Ramos (cell line): Measurements from ENCODE around the gene BLTP3B.

Experiments used
- in situ Hi-C: fragments of 300-500 bp; cut with MboI; formaldehyde crosslinking; loops from one replicate; pipeline ENCODE4 v1.14.3; 2022; ENCODE audit warnings: low sequenced_read_pairs; ENCODE audit not compliant: unreplicated experiment

Gene BLTP3B

DNA sequence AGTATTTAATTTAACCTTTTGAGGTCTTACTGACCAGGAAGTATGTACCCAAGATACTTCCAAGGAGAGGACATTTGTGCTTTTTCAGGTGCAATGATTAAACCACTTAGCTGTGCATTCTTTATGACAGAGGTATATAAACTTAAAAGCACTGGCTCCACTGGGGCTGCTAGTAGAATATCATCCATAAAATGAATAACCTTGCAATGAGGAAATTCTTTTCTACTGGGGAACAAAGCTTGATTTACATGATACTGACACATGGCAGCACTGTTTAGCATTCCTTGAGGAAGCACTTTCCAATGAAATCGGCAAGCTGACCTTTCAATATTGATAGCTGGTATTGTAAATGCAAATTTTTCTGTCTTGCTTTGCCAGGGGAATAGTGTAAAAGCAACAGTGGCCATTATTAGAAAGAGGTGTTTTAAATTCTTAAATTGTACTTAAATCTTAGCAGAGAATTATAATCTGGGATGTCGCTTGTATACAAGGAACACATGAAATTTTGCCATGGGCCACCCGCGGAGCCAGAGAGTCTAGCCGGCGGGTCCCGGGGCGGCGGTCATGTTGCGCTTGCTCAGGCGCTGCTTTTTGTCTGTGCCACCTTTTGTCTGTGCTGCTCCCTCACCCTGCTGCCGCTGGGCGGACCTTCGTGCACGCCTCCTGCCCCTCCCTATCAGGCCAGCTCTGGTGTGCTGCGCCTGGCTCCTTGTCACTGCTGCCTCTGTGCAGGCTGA lies 20.9 kb upstream of the BLTP3B start:
- in situ Hi-C loops: no loop called here

GRCh38 chr12:100159391-100160104 lies 16.9 kb upstream of the BLTP3B start:
- in situ Hi-C loops: no loop called here

GRCh38 chr12:100158535-100158934 lies 15.9 kb upstream of the BLTP3B start:
- in situ Hi-C loops: no loop called here

- in situ Hi-C loops: no loop called here
These were observed 14.8 kb upstream of the BLTP3B start for GRCh38 chr12:100157427-100157821.

DNA sequence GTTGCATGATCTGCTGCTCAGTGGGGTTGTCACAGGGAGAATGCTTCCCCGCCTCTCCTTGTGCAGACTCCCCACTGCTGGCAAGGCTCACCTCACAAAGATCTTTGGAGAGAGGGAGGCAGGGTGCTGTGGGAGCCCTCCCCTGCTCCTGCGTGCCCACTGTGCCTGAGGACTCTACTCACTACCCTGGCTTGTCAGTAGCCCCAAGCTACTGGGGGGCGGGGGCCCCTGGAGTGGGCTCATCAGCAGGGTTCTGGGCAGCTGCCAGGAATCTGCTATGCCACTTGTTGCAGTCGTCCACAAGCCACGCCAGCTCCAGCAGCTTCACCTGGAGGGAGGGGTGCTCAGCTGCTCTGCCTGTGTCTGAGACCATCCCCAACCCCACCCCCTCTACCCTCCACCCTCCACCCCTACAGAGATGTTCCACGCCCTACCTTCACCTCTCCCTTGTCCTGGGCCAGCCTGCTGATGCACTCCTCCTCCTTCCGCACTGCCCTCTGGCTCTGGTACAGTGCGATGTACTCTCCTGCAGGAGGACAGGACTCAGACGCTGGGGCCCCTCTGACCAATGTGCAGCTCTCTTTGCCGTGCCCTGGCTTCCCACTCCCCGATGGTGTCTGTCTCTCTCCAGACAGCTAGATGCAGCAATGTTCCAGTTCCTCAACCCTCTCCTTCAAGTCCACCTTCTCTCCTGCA lies 14.2 kb upstream of the BLTP3B start:
- in situ Hi-C loops: no loop called here

DNA sequence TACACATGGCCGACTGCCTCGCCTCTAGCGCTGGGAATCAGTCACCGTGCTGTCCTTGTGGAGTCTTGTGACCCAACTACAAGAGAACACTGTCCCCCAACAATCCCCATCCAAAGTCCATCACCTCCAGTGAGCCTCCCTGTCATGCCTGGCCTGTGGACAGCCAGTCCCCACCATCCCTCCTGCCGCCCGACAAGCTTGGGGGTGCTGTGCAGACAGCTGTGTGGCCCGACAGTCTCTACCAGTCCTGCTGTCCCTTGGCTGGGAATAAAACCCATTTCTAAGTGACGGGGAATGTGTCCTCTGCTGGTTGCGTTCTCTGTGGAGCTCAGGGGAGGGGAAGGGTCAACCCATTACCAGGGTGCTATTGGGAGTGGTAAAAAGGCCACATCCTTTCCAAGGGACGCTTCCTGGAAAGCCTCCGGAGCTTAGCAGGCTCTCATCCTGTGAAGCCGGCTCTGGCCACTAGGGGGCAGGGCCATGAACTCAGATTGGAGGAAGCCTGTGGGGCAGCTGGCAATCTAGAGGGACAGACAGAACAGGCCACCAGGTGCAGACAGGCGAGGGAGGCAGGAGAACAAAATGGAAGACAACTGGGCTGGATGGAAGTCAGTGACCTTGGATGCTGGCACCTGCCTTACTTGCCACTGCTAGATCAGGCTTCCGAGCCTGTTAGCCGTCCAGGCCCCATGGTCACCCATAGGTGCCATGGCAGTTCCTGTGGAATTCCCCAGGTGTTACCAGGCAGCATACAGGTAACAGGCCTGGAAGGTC lies 12.0 kb upstream of the BLTP3B start:
- in situ Hi-C loops: no loop called here

- in situ Hi-C loops: no loop called here
These were observed 10.5 kb upstream of the BLTP3B start for GRCh38 chr12:100153131-100153530.

DNA sequence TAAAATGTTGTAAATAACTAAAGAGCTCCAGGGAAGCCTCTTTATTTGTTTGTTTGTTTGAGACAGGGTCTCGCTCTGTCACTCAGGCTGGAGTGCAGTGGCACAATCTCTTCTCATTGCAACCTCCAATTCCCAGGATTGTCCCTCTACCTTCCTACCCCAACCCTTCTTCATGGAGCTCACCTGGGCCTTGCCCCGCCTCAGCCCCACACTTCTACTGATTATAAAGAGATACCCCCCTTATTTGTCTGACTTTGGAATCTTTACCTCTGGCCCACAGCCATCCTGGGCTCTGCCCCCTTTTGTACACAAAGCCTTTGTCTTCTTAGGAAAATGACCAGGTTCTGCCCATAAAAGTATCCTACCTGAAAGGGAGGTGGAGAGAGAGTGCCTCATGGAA lies 9.1 kb upstream of the BLTP3B start:
- in situ Hi-C loops: no loop called here

DNA sequence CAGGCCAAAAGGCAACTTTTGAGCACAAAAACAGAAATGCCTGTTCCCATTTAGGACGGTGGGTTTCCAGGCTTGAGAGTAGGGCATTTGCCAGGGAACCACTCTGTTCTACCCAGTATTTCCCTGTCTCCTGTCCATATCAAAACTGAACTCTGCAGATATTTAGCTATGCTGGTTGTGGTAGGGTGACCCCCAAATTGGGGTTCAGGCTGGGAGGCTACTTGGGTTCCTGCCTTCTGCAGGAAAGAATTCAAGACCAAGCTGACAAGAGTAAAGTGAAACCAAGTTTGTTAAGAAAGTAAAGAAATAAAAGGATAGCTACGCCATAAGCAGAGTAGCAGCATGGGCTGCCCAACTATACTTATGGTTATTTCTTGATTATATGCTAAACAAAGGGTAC lies 3.6 kb upstream of the BLTP3B start:
- in situ Hi-C loops: no loop called here

GRCh38 chr12:100145643-100146042 lies 3.0 kb upstream of the BLTP3B start:
- in situ Hi-C loops: no loop called here

- in situ Hi-C loops: no loop called here
These were observed 450 bp downstream of the BLTP3B start for GRCh38 chr12:100141998-100142850.

DNA sequence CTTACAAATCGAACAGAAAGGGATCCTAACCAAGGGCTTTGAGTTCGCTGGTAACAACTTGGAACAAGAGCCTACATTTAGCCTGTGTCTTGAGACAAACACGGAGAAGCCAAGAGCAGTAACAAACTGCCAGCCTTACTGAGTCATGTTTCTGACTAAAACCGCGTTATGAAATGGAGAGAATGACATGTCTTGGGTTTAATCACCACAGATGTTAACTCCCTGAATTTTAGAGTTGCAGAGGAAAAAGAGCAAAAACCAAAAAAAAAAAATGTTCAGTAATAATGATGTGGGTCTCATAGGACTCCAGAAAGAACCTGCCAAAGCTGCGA lies 1.0 kb downstream of the BLTP3B start:
- in situ Hi-C loops: no loop called here

DNA sequence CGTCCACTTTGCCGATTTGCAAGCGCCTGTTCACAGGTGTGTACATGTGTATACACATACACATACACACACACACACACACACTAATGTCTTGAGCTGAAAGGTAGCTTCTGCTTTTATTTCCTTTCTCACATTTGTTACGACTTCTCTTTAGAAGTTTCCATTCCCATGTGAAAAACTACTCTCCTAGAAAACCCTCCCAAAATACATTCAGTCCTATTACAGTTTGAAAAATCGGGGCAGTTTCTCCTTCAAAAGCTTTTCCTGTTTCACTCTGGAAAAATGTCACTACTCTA lies 3.9 kb downstream of the BLTP3B start:
- in situ Hi-C loops: no loop called here

DNA sequence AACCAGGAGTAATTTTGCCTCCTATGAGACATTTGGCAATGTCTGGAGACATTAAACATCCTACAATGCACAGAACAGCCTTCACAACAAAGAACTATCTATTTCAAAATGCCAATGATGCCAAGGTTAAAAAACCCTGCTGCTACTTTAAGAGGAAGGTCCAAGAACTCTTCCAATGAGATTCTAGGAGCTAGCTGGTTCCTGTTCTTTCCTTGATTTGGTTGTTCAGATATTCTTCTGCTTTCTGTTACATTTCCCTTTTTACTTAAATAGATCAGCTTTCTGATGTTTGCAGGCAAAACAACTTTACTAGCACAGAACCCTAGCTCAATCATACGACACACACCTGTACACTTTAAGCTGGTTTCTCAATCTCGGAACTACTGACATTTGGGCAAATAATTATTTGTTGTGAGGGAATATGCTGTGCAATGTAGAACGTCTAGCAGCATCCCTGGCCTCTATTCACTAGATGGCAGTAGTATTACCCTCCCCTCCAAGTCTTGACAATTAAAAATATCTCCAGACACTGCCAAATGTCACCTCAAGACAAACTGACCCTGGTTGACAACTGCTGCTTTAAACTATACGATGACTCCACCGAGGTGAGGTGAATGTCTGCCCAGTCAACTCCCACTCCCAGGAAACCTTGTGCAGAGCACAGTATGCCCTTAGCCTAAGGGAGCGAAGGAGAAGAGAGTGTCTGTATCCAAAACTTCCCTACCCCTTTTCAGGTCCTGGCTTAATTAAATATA lies 4.4 kb downstream of the BLTP3B start:
- in situ Hi-C loops: no loop called here

GRCh38 chr12:100133200-100133599 lies 9.5 kb downstream of the BLTP3B start:
- in situ Hi-C loops: no loop called here

GRCh38 chr12:100128512-100128908 lies 14.2 kb downstream of the BLTP3B start:
- in situ Hi-C loops: no loop called here

- in situ Hi-C loops: no loop called here
These were observed 14.7 kb downstream of the BLTP3B start for GRCh38 chr12:100127766-100128511.

DNA sequence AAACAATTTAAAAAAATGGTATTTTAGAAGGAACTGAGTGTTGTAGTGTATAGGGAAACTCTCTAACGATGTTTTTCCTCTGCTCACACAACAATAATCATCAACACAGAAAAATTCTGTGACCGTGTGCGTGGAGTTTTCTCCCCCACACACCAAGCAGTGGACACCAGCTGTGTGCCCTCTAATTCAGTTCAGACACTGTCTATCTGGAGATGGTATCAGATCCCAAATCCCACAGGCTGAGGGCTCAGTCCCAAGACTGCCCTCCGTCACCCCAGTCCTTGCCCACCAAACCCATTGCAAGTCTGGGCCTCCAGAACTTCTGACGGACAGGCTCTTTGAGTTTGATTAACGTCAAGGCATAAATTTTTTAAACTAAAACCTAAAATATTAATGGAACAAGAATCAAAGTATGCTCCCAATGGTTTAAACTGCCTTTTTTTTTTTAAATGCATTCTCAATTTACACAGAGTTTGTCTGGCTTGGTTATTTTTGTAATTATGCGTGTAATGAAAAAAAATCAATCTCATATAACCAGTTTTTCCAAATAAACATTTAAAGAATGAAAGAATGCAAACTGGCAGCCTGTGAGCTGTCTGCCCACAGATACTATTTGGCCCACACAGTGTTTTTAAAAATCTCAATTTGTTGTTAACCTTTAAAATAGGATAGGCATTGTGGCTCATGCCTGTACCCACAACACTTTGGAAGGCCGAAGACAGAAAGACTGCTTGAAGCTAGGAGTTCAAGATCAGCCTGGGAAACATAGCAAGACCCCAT lies 19.2 kb downstream of the BLTP3B start:
- in situ Hi-C loops: no loop called here
